SK-N-SH (cell line): Measurements from ENCODE around the gene MLLT1. TPM values are rescaled to one million over a fixed set of nuclear protein-coding genes. Genes with fewer than 3 reads are reported as not detected.

Source experiments
- CTCF ChIA-PET: fragments of 300-600, 350-600 bp; formaldehyde crosslinking; extraction: SDS; loops from one replicate; lab custom pipeline; 2021; lab: Yijun Ruan, JAX
- POLR2A ChIA-PET: fragments of 350-600 bp; sonication (Branson Sonifier 250); formaldehyde crosslinking; extraction: SDS; loops from one replicate; lab custom pipeline; 2020; ENCODE audit warnings: antibody characterized with exemption, inconsistent platforms; lab: Yijun Ruan, JAX
- DNase-seq: peaks from one replicate; pipeline ENCODE4 v3.0.0; 2012
- H2AFZ ChIP-seq: fragments of 200-600 bp; sonication (generic); 2 replicates; pipeline ENCODE4 v1.8.1; 2016; ENCODE audit warnings: antibody characterized with exemption, mild to moderate bottlenecking, low read depth
- H3F3A ChIP-seq: fragments of 200-600 bp; sonication (generic); replicated peaks from 2 replicates; pipeline ENCODE3; 2016; ENCODE audit warnings: antibody characterized with exemption, mild to moderate bottlenecking; ENCODE audit not compliant: insufficient read depth
- H3K27ac ChIP-seq, 2 experiments: fragments of 200-500 bp in 1 of 2; fragments of 200-600 bp in 1 of 2; sonication (Bioruptor generic) in 1 of 2; sonication (generic), shearing (Covaris generic) in 1 of 2; 2 replicates each; pipeline versions ENCODE4 v1.5.1 to v1.6.1; 2014 to 2016; ENCODE audit warnings: low read depth in 2 of 2, inconsistent platforms in 1 of 2, low read length in 1 of 2, mild to moderate bottlenecking in 1 of 2, mixed read lengths in 1 of 2
- H3K27me3 ChIP-seq: fragments of 200-600 bp; sonication (generic), shearing (Covaris generic); 2 replicates; pipeline ENCODE4 v1.6.1; 2016; ENCODE audit warnings: mixed run types; ENCODE audit not compliant: insufficient read depth
- H3K36me3 ChIP-seq, 2 experiments: fragments of 200-500 bp in 1 of 2; fragments of 200-600 bp in 1 of 2; sonication (Bioruptor generic) in 1 of 2; sonication (generic) in 1 of 2; replicated peaks in 1 of 2; 2 replicates each; pipeline versions ENCODE3 to v1.5.1; 2014 to 2016; ENCODE audit warnings: low read length in 1 of 2, mild to moderate bottlenecking in 1 of 2; ENCODE audit not compliant: insufficient read depth in 2 of 2, control insufficient read depth in 1 of 2
- H3K4me1 ChIP-seq, 2 experiments: fragments of 200-500 bp in 1 of 2; fragments of 200-600 bp in 1 of 2; sonication (Bioruptor generic) in 1 of 2; sonication (generic), shearing (Covaris generic) in 1 of 2; 2 replicates each; pipeline versions ENCODE4 v1.5.1 to v1.6.1; 2014 to 2016; ENCODE audit warnings: low read depth in 1 of 2, low read length in 1 of 2, mixed run types in 1 of 2; ENCODE audit not compliant: insufficient read depth in 2 of 2, control insufficient read depth in 1 of 2
- H3K4me2 ChIP-seq: fragments of 200-600 bp; sonication (generic), shearing (Covaris generic); 2 replicates; pipeline ENCODE4 v1.6.1; 2017; ENCODE audit warnings: mixed run types
- H3K4me3 ChIP-seq, 2 experiments: fragments of 200-500 bp in 1 of 2; fragments of 200-600 bp in 1 of 2; sonication (Bioruptor generic) in 1 of 2; sonication (generic), shearing (Covaris generic) in 1 of 2; 2 replicates each; pipeline versions ENCODE4 v1.5.1 to v1.8.1; 2014 to 2016; ENCODE audit warnings: low read depth in 2 of 2, inconsistent platforms in 1 of 2, low read length in 1 of 2, mild to moderate bottlenecking in 1 of 2, mixed read lengths in 1 of 2, moderate library complexity in 1 of 2
- H3K79me2 ChIP-seq: fragments of 200-600 bp; sonication (generic); 2 replicates; pipeline ENCODE4 v1.8.1; 2017; ENCODE audit warnings: mild to moderate bottlenecking; ENCODE audit not compliant: insufficient read depth
- H3K9ac ChIP-seq: fragments of 200-600 bp; sonication (generic); 2 replicates; pipeline ENCODE4 v1.6.1; 2017; ENCODE audit warnings: mixed run types
- H3K9me2 ChIP-seq: fragments of 200-600 bp; sonication (generic); 2 replicates; pipeline ENCODE4 v1.6.1; 2017; ENCODE audit warnings: mixed run types
- H3K9me3 ChIP-seq: fragments of 200-600 bp; sonication (generic); 2 replicates; pipeline ENCODE4 v1.6.1; 2017; ENCODE audit warnings: mixed run types, mild to moderate bottlenecking, moderate library complexity
- H4K20me1 ChIP-seq: fragments of 200-600 bp; sonication (generic); 2 replicates; pipeline ENCODE4 v1.6.1; 2017; ENCODE audit warnings: mild to moderate bottlenecking, mixed run types; ENCODE audit not compliant: insufficient read depth
- CHD2 ChIP-seq: fragments of 150-350 bp; IDR thresholded peaks from 2 replicates; pipeline ENCODE4 v1.6.1; 2018; ENCODE audit warnings: low read length; ENCODE audit not compliant: partially characterized antibody
- ELF1 ChIP-seq: IDR thresholded peaks from 2 replicates; pipeline ENCODE4 v1.4.0; 2012
- EZH2phosphoT487 ChIP-seq: fragments of 200-600 bp; sonication (generic); IDR thresholded peaks from 2 replicates; pipeline ENCODE4 v1.6.1; 2017; ENCODE audit warnings: low read depth, mixed run types, mild to moderate bottlenecking, antibody characterized with exemption, moderate library complexity, borderline replicate concordance
- FOSL2 ChIP-seq: IDR thresholded peaks from 2 replicates; pipeline ENCODE4 v1.4.0; 2012; ENCODE audit warnings: low read depth, mild to moderate bottlenecking, moderate library complexity, borderline replicate concordance
- FOXJ3 ChIP-seq: sonication (generic); formaldehyde crosslinking; IDR thresholded peaks from 2 replicates; pipeline ENCODE4 v1.5.1; 2020; ENCODE audit warnings: mild to moderate bottlenecking, missing genetic modification reagents
- FOXM1 ChIP-seq: IDR thresholded peaks from 2 replicates; pipeline ENCODE4 v1.4.0; 2012; ENCODE audit warnings: low read depth, mild to moderate bottlenecking
- GABPA ChIP-seq: IDR thresholded peaks from 2 replicates; pipeline ENCODE4 v1.4.0; 2012; ENCODE audit warnings: low read depth, mild to moderate bottlenecking
- MAX ChIP-seq: IDR thresholded peaks from 2 replicates; pipeline ENCODE4 v1.4.0; 2012; ENCODE audit warnings: low read depth
- MEF2A ChIP-seq: IDR thresholded peaks from 2 replicates; pipeline ENCODE4 v1.4.0; 2012; ENCODE audit warnings: low read depth, borderline replicate concordance
- MXI1 ChIP-seq: IDR thresholded peaks from 2 replicates; pipeline ENCODE4 v1.6.1; 2012; ENCODE audit warnings: mild to moderate bottlenecking, low read depth, low read length, improper control_type of control experiment
- NFIC ChIP-seq: IDR thresholded peaks from 2 replicates; pipeline ENCODE4 v1.4.0; 2012; ENCODE audit warnings: borderline replicate concordance
- POLR2AphosphoS5 ChIP-seq: IDR thresholded peaks from 2 replicates; pipeline ENCODE4 v1.6.1; 2012; ENCODE audit warnings: low read depth, low read length
- RAD21 ChIP-seq: IDR thresholded peaks from 2 replicates; pipeline ENCODE4 v1.6.1; 2012; ENCODE audit warnings: mild to moderate bottlenecking, low read length
- REST ChIP-seq: IDR thresholded peaks from 2 replicates; pipeline ENCODE4 v1.6.1; 2012; ENCODE audit warnings: mild to moderate bottlenecking, low read depth, low read length, moderate library complexity
- RFX5 ChIP-seq: IDR thresholded peaks from 2 replicates; pipeline ENCODE4 v1.6.1; 2012; ENCODE audit warnings: mild to moderate bottlenecking, improper control_type of control experiment, low read length
- SIN3A ChIP-seq: IDR thresholded peaks from 2 replicates; pipeline ENCODE4 v1.6.1; 2012; ENCODE audit warnings: low read depth, mild to moderate bottlenecking, low read length, moderate library complexity, borderline replicate concordance
- TAF1 ChIP-seq: IDR thresholded peaks from 2 replicates; pipeline ENCODE4 v1.6.1; 2012; ENCODE audit warnings: low read depth, mild to moderate bottlenecking, low read length, moderate library complexity, borderline replicate concordance
- USF1 ChIP-seq: IDR thresholded peaks from 2 replicates; pipeline ENCODE4 v1.4.0; 2012; ENCODE audit warnings: low read depth, borderline replicate concordance
- YY1 ChIP-seq: IDR thresholded peaks from 2 replicates; pipeline ENCODE4 v1.4.0; 2012; ENCODE audit warnings: low read depth, mild to moderate bottlenecking
- ZBTB33 ChIP-seq: IDR thresholded peaks from 2 replicates; pipeline ENCODE4 v1.4.0; 2012; ENCODE audit warnings: low read depth, borderline replicate concordance
- WGBS: methylation state at CpG from one replicate; pipeline ENCODE4 v1.1.6; 2017; ENCODE audit warnings: low lambda C conversion rate; 5-methylcytosine and 5-hydroxymethylcytosine counted together
- polyA plus RNA-seq, 3 experiments: library from polyadenylated mRNA; depleted of rRNA; stranded (reverse); fragments of >200 nt; gene quantifications; 2 replicates each; pipeline ENCODE4 v1.2.3, GENCODE V29; 2012

The MLLT1 gene
- polyA plus RNA-seq, 1 of the 3 experiments (the other 2 are of a cell fraction) = 19.0 TPM

GRCh38 chr19:6219586-6220290 is 60.0 kb downstream of the MLLT1 start:
- peaks cover 5% of the 10 kb centered on the region; the same call in 1 of the 2 replicates for H4K20me1 ChIP-seq
- no peak overlapping the region for H3K4me2 ChIP-seq
- peaks cover 0 to 22% of the 10 kb centered on the region in 2 experiments for H3K36me3 ChIP-seq
- H2AFZ ChIP-seq = no peak overlapping the region
- no peak overlapping the region for H3K4me3 ChIP-seq
- no peaks in the 10 kb centered on the region for H3K9me2 ChIP-seq
- TF ChIP-seq CHD2 = no peak
- no peak for TF ChIP-seq FOXM1
- TF ChIP-seq ELF1 = no peak
- no peak for TF ChIP-seq SIN3A
- TF ChIP-seq MAX = no peak
- no peak for TF ChIP-seq MEF2A
- TF ChIP-seq POLR2AphosphoS5 = no peak
- no peak for TF ChIP-seq NFIC
- TF ChIP-seq ZBTB33 = no peak
- TF ChIP-seq RFX5 = no peak
- no peak for TF ChIP-seq USF1
- no peak for TF ChIP-seq GABPA
- no peak for TF ChIP-seq EZH2phosphoT487
- ChIA-PET CTCF (interaction anchor here (1.0 to 4.0 kb wide), 14 partner anchors 14 to 172 kb away, joined by 3 to 52 read pairs (median 12); no protein-coding TSS in a partner anchor), POLR2A (no interaction called here)
- H3K27me3 ChIP-seq = no peaks in the 10 kb centered on the region
- WGBS = 78% methylated on average over 16 of the region's 24 CpGs
- no peak for DNase-seq
- H3K4me1 ChIP-seq = peaks cover 0 to 45% of the 10 kb centered on the region in 2 experiments; a peak in 1 of 4 replicates
- peak overlapping the region in 1 of 2 experiments; percentile 51; a peak in 2 of 4 replicates for H3K27ac ChIP-seq
- no peaks in the 10 kb centered on the region for H3F3A ChIP-seq
- H3K9me3 ChIP-seq = no peaks in the 10 kb centered on the region
- 0 out of 2 replicates have a peak, but pooled peaks cover 3% of the 10 kb centered on the region for H3K79me2 ChIP-seq
- H3K9ac ChIP-seq = no peak overlapping the region

GRCh38 chr19:6219147-6219525 is 60.6 kb downstream of the MLLT1 start:
- 70% methylated on average over 7 of the region's 8 CpGs for WGBS
- TF ChIP-seq FOXM1 = no peak
- TF ChIP-seq REST = no peak
- no peak for TF ChIP-seq ELF1
- no peak for TF ChIP-seq RAD21
- no peak for TF ChIP-seq YY1
- TF ChIP-seq TAF1 = no peak
- TF ChIP-seq FOSL2 = no peak
- no peak for TF ChIP-seq FOXJ3 (CRISPR knock-in tag)
- TF ChIP-seq MXI1 = no peak
- TF ChIP-seq RFX5 = no peak
- TF ChIP-seq CHD2 = no peak
- no peak for TF ChIP-seq EZH2phosphoT487

More at GRCh38 chr19:6219147-6219525, 60.6 kb downstream of the MLLT1 start:
- ChIA-PET POLR2A (interaction anchor here (1.5 kb wide), 1 partner anchor 19 kb away, joined by 4 read pairs; no protein-coding TSS in a partner anchor), CTCF (interaction anchor here (0.6 to 4.0 kb wide), 41 partner anchors 8 to 171 kb away, joined by 3 to 52 read pairs (median 8); partner anchors contain the start of genes ALKBH7 and CLPP)
- peaks cover 5% of the 10 kb centered on the region; the same call in 1 of the 2 replicates for H4K20me1 ChIP-seq
- no peak for DNase-seq
- peaks cover 0 to 23% of the 10 kb centered on the region in 2 experiments for H3K36me3 ChIP-seq
- H3K4me2 ChIP-seq = no peak overlapping the region
- H3K9me2 ChIP-seq = no peaks in the 10 kb centered on the region
- H3K9ac ChIP-seq = no peak overlapping the region
- no peaks in the 10 kb centered on the region for H3F3A ChIP-seq
- no peaks in the 10 kb centered on the region for H3K27me3 ChIP-seq
- H3K4me3 ChIP-seq = no peak overlapping the region
- H2AFZ ChIP-seq = no peak overlapping the region
- H3K9me3 ChIP-seq = no peaks in the 10 kb centered on the region
- H3K27ac ChIP-seq = peak overlapping the region in 1 of 2 experiments; percentile 51; a peak in 2 of 4 replicates
- no peaks in the 10 kb centered on the region for H3K79me2 ChIP-seq
- peaks cover 0 to 45% of the 10 kb centered on the region in 2 experiments; a peak in 1 of 4 replicates for H3K4me1 ChIP-seq
